ENCODE measurements around the gene HOXC5. TPM values are rescaled to one million over a fixed set of nuclear protein-coding genes. Genes with fewer than 3 reads are reported as not detected.

HOXC5 gene
- total RNA-seq, 1 experiment from 2014 or later, result not detected

- H3K9me3 ChIP-seq (ENCODE audit: control insufficient read depth, low read depth, low read length), result no peaks in the 10 kb centered on the region
- TF ChIP-seq CTCF (conservative IDR thresholded peaks at IDR 0.05), result no peak
- H3K9me3 Mint-ChIP-seq, result peaks cover 0 to 5% of the 10 kb centered on the region in 2 experiments; a peak in 1 of 5 replicates
- no peak overlapping the region for H2BK15ac ChIP-seq (ENCODE audit: low read depth, low read length)
- H3K14ac ChIP-seq (ENCODE audit: insufficient read depth, low read length), result no peak overlapping the region
- H4K8ac ChIP-seq (replicated peaks; ENCODE audit: insufficient read length, low read depth, low read length), result no peak overlapping the region
- H2BK120ac ChIP-seq (ENCODE audit: low read depth, low read length, poor library complexity, severe bottlenecking), result no peak overlapping the region
- H3K36me3 Mint-ChIP-seq (ENCODE audit: insufficient read depth in 1 of 3, low read depth in 3 of 3), result no peaks in the 10 kb centered on the region; a peak in 1 of 7 replicates
- H3T11ph ChIP-seq (ENCODE audit: low read length), result no peak overlapping the region
- no peak overlapping the region for H2BK20ac ChIP-seq (ENCODE audit: low read depth, low read length, poor library complexity, severe bottlenecking)
- no peak overlapping the region for H2AK5ac ChIP-seq (ENCODE audit: insufficient read length, low read length)
- H3K79me1 ChIP-seq (ENCODE audit: insufficient read depth, low read depth, low read length, poor library complexity, severe bottlenecking), result no peaks in the 10 kb centered on the region
- no peaks in the 10 kb centered on the region for H3K79me2 ChIP-seq (ENCODE audit: insufficient read depth, low read length)
- H3K27ac Mint-ChIP-seq, result no peak overlapping the region
- no peaks in the 10 kb centered on the region for H3K23me2 ChIP-seq (ENCODE audit: insufficient read length, low read depth, low read length, poor library complexity, severe bottlenecking)
- no peak overlapping the region for H3K4me3 Mint-ChIP-seq
- no peak overlapping the region for H3K9ac ChIP-seq (ENCODE audit: extremely low read depth, insufficient read length, low read length)
- H3K27me3 ChIP-seq (ENCODE audit: insufficient read depth, low read length), result peaks cover 87% of the 10 kb centered on the region
- no peak overlapping the region for H2AFZ ChIP-seq (ENCODE audit: low read length)
- DNase-seq, result no peak
- no peak overlapping the region for H3K23ac ChIP-seq (ENCODE audit: insufficient read length, low read depth, low read length)
- no peak overlapping the region for H2BK5ac ChIP-seq (ENCODE audit: insufficient read length, low read length)
- no peak overlapping the region for H3K27ac ChIP-seq (ENCODE audit: insufficient read length, low read depth, low read length)
- no CpG with 5 or more reads among the region's 7 CpGs for WGBS (ENCODE audit: extremely low coverage, insufficient read length, low lambda C conversion rate)
- no peak overlapping the region for H3K4ac ChIP-seq (ENCODE audit: low read depth, low read length)
- H2BK12ac ChIP-seq (ENCODE audit: insufficient read length, low read depth, low read length), result no peak overlapping the region
- H3K4me1 ChIP-seq (ENCODE audit: insufficient read depth, low read length), result peaks cover 7% of the 10 kb centered on the region; the same call in 1 of the 2 replicates
- H3K4me1 Mint-ChIP-seq, result peaks cover 2 to 46% of the 10 kb centered on the region in 2 experiments; a peak in 2 of 4 replicates
- no peak overlapping the region for H4K91ac ChIP-seq (ENCODE audit: insufficient read length, low read depth, low read length)
- no peaks in the 10 kb centered on the region for H4K20me1 ChIP-seq (ENCODE audit: control insufficient read depth, insufficient read depth, insufficient read length)
- no peak overlapping the region for H3K18ac ChIP-seq (ENCODE audit: insufficient read length, low read depth, low read length)
- no peak overlapping the region for H4K5ac ChIP-seq (ENCODE audit: insufficient read length, low read depth, low read length)
- no peak overlapping the region for H3K56ac ChIP-seq (ENCODE audit: insufficient read length, low read depth, low read length)
- H3K4me2 ChIP-seq (ENCODE audit: insufficient read depth, insufficient read length, low read length), result peak overlapping the region; percentile 11
- peaks cover 97% of the 10 kb centered on the region for H3K27me3 Mint-ChIP-seq (ENCODE audit: low read depth)
Measured at GRCh38 chr12:54060975-54061778, 28.3 kb downstream of the HOXC5 start.
